Cardiac muscle cell (in vitro differentiated cells and primary cell): Measurements from ENCODE around the gene SPATA12. TPM values are rescaled to one million over a fixed set of nuclear protein-coding genes. Genes with fewer than 3 reads are reported as not detected.
A peak's percentile ranks its signal among the peaks of the same experiment; 100 is the strongest.

Experiments
- DNase-seq, 2 donors: peaks; one replicate each; pipeline versions ENCODE4 v3.0.0 to v3.0.0-alpha.2; 2010 to 2017; ENCODE audit warnings: low read depth in 1 of 2, low spot score in 1 of 2
- H3K27ac ChIP-seq: fragments of 200-600 bp; sonication (generic); 2 replicates; pipeline ENCODE4 v1.5.1; 2016
- H3K27me3 ChIP-seq: fragments of 200-600 bp; sonication (generic); 2 replicates; pipeline ENCODE4 v1.6.0; 2016; ENCODE audit warnings: control low read depth
- H3K36me3 ChIP-seq: fragments of 200-600 bp; sonication (generic); 2 replicates; pipeline ENCODE4 v1.5.1; 2016; ENCODE audit warnings: control low read depth
- H3K4me1 ChIP-seq: fragments of 200-600 bp; sonication (generic); 2 replicates; pipeline ENCODE4 v1.8.1; 2017; ENCODE audit warnings: low read depth, mild to moderate bottlenecking, mixed run types
- H3K4me3 ChIP-seq: fragments of 200-600 bp; sonication (generic); 2 replicates; pipeline ENCODE4 v1.5.1; 2016; ENCODE audit warnings: mild to moderate bottlenecking
- H3K9me3 ChIP-seq: fragments of 200-600 bp; sonication (generic); 2 replicates; pipeline ENCODE4 v1.5.1; 2017; ENCODE audit warnings: low read depth, mild to moderate bottlenecking, control low read depth
- polyA plus RNA-seq: library from polyadenylated mRNA; unstranded; fragments of >200 nt; fragmentation: Nextera tagmentation; extraction: Ambion mirVana; gene quantifications from 2 replicates; pipeline ENCODE4 v1.2.1, GENCODE V29; 2016
- total RNA-seq: library from RNA; depleted of rRNA; stranded (reverse); fragments of >200 nt; gene quantifications from 2 replicates; pipeline ENCODE4 v1.2.3, GENCODE V29; 2016
- TF ChIP-seq, protein P1 (sequence below): IDR thresholded peaks from 2 replicates; pipeline ENCODE4 v1.5.1; 2012; ENCODE audit warnings: low read depth, mild to moderate bottlenecking, low read length

The SPATA12 gene
- total and polyA plus RNA-seq, 2 experiments from 2014 or later: not detected

DNA sequence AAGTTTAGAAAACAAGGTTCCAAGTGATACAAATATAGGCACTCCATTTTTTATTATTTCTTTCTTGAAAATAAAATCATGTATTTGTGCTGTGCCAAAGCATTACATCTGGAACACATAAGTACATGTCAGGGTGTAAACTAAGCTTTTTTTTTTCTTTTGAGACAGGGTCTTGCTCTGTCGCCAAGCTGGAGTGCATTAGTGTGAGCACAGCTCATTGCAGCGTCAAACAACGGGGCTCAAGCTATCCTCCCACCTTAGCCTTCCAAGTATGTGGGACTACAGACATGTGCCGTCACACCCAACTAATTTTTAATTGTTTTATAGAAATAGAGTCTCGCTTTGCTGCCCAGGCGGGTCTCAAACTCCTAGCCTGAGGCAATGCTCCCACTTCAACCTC lies 9.0 kb downstream of the SPATA12 start:
- H3K27me3 ChIP-seq: no peaks in the 10 kb centered on the region
- peaks cover 6% of the 10 kb centered on the region for H3K4me1 ChIP-seq
- no peaks in the 10 kb centered on the region for H3K36me3 ChIP-seq
- no peak overlapping the region for H3K27ac ChIP-seq
- TF ChIP-seq, protein P1, sequence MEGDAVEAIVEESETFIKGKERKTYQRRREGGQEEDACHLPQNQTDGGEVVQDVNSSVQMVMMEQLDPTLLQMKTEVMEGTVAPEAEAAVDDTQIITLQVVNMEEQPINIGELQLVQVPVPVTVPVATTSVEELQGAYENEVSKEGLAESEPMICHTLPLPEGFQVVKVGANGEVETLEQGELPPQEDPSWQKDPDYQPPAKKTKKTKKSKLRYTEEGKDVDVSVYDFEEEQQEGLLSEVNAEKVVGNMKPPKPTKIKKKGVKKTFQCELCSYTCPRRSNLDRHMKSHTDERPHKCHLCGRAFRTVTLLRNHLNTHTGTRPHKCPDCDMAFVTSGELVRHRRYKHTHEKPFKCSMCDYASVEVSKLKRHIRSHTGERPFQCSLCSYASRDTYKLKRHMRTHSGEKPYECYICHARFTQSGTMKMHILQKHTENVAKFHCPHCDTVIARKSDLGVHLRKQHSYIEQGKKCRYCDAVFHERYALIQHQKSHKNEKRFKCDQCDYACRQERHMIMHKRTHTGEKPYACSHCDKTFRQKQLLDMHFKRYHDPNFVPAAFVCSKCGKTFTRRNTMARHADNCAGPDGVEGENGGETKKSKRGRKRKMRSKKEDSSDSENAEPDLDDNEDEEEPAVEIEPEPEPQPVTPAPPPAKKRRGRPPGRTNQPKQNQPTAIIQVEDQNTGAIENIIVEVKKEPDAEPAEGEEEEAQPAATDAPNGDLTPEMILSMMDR: no peak
- no peaks in the 10 kb centered on the region for H3K9me3 ChIP-seq
- no peak overlapping the region for H3K4me3 ChIP-seq
- DNase-seq: no peak

DNA sequence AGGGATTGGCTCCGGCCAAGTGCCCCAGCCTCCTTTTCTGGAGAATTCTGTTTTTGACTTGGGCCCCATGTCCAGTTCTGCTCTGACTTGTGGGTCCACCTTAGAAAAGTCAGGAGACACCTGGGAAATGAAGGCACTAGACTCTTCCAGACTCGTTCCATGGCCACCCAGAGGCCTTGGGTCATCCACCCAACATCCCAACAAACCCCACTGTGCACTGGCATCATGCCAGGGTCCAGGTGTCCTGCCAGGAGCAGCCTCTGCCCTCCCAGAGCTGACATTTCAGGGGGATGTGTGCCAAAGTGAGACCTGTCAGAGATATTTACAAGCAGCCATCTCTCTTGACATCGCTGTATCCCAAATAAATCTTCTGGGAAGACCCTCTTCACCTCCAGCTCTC lies 13.2 kb downstream of the SPATA12 start:
- Histone ChIP-seq H3K4me1 (peaks cover 6% of the 10 kb centered on the region), H3K27me3 (no peaks in the 10 kb centered on the region), H3K27ac (no peak overlapping the region), H3K9me3 (no peaks in the 10 kb centered on the region), H3K36me3 (no peaks in the 10 kb centered on the region), H3K4me3 (no peak overlapping the region)
- DNase-seq: no peak
- TF ChIP-seq, protein P1: no peak

DNA sequence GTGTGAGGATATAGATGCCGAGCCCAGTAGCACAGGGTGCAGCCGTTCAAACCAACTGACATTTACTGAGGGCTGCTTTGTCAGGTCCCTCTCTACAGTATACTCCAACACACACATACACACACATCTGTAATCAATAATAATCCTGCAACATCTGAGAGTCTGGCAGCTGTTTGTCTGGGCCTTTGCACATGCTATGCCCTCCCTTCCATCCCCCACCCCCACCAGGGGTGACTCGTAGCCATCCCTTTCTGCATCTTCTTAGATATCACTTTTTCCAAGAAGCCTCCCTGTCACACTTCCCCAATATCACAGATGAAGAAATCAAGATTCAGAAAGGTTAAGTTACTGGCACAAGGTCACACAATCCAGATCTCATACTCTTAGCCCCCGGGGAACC lies 13.7 kb downstream of the SPATA12 start:
- Histone ChIP-seq H3K27me3 (no peaks in the 10 kb centered on the region), H3K4me3 (no peak overlapping the region)

DNA sequence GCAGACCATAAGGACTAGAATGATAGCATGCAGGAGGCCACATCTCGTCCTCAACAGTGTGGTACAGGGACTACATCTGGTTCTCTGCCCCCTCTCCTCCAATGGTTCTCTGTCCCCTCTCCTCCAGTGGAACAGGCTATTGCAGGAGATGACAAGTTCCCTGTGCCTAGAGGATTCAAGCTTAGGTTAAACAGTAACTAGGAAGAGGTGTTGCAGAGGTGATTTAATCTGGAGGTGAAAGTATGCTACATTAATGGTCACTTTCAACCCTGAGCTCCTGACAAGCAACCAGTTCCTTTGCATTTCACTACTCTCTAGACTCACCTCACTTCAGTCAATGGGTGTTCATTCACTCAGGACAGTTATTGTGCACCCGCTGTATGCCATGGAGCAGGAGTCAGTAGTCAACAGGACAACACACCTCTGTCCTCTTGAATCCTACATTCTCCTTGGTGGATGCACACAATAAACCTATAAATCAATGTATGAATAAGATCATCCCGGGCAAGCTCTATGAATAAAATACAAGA lies 16.0 kb downstream of the SPATA12 start:
- no peak for DNase-seq
- Histone ChIP-seq H3K27ac (no peak overlapping the region), H3K4me1 (peaks cover 4% of the 10 kb centered on the region), H3K27me3 (peaks cover 3% of the 10 kb centered on the region), H3K4me3 (no peak overlapping the region), H3K9me3 (no peaks in the 10 kb centered on the region), H3K36me3 (no peaks in the 10 kb centered on the region)
- TF ChIP-seq, protein P1: no peak

More for the DNA sequence above, 13.7 kb downstream of the SPATA12 start:
- H3K9me3 ChIP-seq: no peaks in the 10 kb centered on the region
- peaks cover 4% of the 10 kb centered on the region for H3K4me1 ChIP-seq
- H3K27ac ChIP-seq: no peak overlapping the region
- TF ChIP-seq, protein P1: no peak
- no peak for DNase-seq
- H3K36me3 ChIP-seq: no peaks in the 10 kb centered on the region

DNA sequence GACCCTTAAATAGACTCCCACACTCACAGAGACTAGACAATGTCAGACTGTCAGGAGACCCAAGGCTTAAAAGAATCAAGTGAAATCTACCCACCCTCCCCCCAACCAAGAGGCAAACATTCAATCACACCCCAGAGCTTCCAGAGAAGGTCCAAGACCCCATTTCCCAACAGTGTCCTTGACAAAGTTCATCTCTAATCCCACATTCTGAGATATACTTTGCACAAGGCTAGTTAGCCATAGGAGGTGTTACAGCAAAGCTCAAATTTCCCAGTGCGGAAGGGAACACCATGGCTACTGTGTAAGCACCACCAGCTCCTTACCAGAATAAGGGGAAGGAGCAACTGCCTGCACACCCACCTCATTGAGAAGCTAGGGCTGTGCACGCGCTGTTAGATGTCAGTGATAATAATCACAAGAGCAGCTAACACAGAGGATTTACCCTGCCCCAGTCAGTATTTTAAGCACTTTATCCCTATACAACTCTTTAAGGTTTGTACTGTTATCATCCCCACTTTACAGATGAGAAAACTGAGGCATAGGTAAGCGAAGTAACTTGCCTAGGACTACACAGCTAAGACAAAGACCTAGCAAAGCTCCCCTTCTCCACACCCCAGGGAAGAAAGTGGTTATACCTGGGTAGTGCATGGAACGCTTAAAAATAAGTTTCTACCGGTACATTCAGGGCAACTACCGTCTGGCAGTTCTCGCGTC lies 17.3 kb downstream of the SPATA12 start:
- Histone ChIP-seq H3K4me3 (peak overlapping the region; percentile 49), H3K27ac (no peak overlapping the region), H3K27me3 (peaks cover 3% of the 10 kb centered on the region), H3K4me1 (peaks cover 4% of the 10 kb centered on the region), H3K36me3 (no peaks in the 10 kb centered on the region), H3K9me3 (no peaks in the 10 kb centered on the region)
- TF ChIP-seq, protein P1: no peak
- no peak for DNase-seq
